ENCODE measurements around the gene SLC49A4.

The SLC49A4 gene

GRCh38 chr3:122786066-122786465 is 8.8 kb upstream of the SLC49A4 start:
- DNase-seq: no peak

- no peak for DNase-seq
Observed at GRCh38 chr3:122787872-122788271, 7.0 kb upstream of the SLC49A4 start.

- no peak for DNase-seq
Observed at GRCh38 chr3:122789585-122790273, 5.1 kb upstream of the SLC49A4 start.

GRCh38 chr3:122793568-122794416 is 1.1 kb upstream of the SLC49A4 start, which contains the start of gene HSPBAP1:
TSS of gene HSPBAP1 (minus strand) at chr3:122793831. CDS start at chr3:122793680, 151 bp downstream.
- no peak for DNase-seq

- DNase-seq: no peak
Observed at GRCh38 chr3:122794483-122794778, 438 bp upstream of the SLC49A4 start.

GRCh38 chr3:122795674-122796195 is 866 bp downstream of the SLC49A4 start:
- DNase-seq: no peak

- no peak for DNase-seq
Observed at GRCh38 chr3:122797291-122797690, 2.4 kb downstream of the SLC49A4 start.

GRCh38 chr3:122799322-122799721 is 4.5 kb downstream of the SLC49A4 start:
- no peak for DNase-seq

GRCh38 chr3:122800031-122800430 is 5.2 kb downstream of the SLC49A4 start:
- DNase-seq: no peak

GRCh38 chr3:122800706-122801237 is 5.9 kb downstream of the SLC49A4 start:
- no peak for DNase-seq

- no peak for DNase-seq
Observed at GRCh38 chr3:122802323-122802722, 7.5 kb downstream of the SLC49A4 start.

- DNase-seq: no peak
Observed at GRCh38 chr3:122803977-122804376, 9.1 kb downstream of the SLC49A4 start.

GRCh38 chr3:122810734-122811133 is 15.9 kb downstream of the SLC49A4 start:
- DNase-seq: no peak

GRCh38 chr3:122816587-122816986 is 21.7 kb downstream of the SLC49A4 start:
- no peak for DNase-seq

GRCh38 chr3:122824465-122825381 is 29.9 kb downstream of the SLC49A4 start:
- no peak for DNase-seq

GRCh38 chr3:122825460-122825859 is 30.6 kb downstream of the SLC49A4 start:
- DNase-seq: no peak

- no peak for DNase-seq
Observed at GRCh38 chr3:122826278-122826677, 31.4 kb downstream of the SLC49A4 start.

- no peak for DNase-seq
Observed at GRCh38 chr3:122828281-122828680, 33.4 kb downstream of the SLC49A4 start.

- DNase-seq: no peak
Observed at GRCh38 chr3:122835590-122835989, 40.7 kb downstream of the SLC49A4 start.

GRCh38 chr3:122843604-122844003 is 48.7 kb downstream of the SLC49A4 start:
- DNase-seq: no peak

- no peak for DNase-seq
Observed at GRCh38 chr3:122857019-122857418, 62.1 kb downstream of the SLC49A4 start.

- peak; percentile 2 for DNase-seq
Observed at GRCh38 chr3:122858373-122858772, 63.5 kb downstream of the SLC49A4 start.
